GM18508 (cell line): ENCODE measurements around the gene UTP3.
"Not testable (repeated sequence)": the region's sequence is repeated elsewhere in the genome, so short reads cannot be mapped to it uniquely, and the experiment has no call there.

ENCODE experiments used
- ATAC-seq: cut with Tn5 transposase; IDR thresholded peaks from one replicate; pipeline ENCODE4 v1.9.1; 2021; ENCODE audit warnings: moderate number of reproducible peaks; ENCODE audit not compliant: insufficient read depth, unreplicated experiment

Gene UTP3

GRCh38 chr4:70682142-70682541, 6.2 kb upstream of the UTP3 start:
- ATAC-seq, result not testable (repeated sequence)

DNA sequence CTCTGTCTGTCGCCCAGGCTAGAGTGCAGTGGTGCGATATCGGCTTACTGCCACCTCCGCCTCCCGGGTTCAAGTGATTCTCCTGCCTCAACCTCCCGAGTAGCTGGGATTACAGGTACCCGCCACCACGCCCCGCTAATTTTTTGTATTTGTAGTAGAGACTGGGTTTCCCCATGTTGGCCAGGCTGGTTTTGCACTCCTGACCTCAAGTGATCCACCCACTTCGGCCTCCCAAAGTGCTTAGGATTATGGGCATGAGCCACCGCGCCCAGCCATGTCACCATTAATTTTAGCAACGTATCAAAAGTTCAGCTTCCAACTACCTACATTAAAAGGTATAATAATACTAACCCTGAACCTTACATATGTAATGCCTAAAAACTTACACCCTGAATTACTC, 940 bp upstream of the UTP3 start:
- ATAC-seq, result peak; percentile 1

DNA sequence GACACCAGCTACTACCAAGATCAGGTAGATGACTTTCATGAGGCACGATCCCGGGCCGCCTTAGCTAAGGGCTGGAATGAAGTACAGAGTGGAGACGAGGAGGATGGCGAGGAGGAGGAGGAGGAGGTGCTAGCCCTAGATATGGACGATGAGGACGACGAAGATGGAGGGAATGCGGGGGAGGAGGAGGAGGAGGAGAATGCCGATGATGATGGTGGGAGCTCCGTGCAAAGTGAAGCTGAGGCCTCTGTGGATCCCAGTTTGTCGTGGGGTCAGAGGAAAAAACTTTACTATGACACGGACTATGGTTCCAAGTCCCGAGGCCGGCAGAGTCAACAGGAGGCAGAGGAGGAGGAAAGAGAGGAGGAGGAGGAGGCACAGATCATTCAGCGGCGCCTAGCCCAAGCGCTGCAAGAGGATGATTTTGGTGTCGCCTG, 481 bp downstream of the UTP3 start:
- ATAC-seq, result no peak

- no peak for ATAC-seq
Observed at GRCh38 chr4:70691661-70692060, 3.3 kb downstream of the UTP3 start.

DNA sequence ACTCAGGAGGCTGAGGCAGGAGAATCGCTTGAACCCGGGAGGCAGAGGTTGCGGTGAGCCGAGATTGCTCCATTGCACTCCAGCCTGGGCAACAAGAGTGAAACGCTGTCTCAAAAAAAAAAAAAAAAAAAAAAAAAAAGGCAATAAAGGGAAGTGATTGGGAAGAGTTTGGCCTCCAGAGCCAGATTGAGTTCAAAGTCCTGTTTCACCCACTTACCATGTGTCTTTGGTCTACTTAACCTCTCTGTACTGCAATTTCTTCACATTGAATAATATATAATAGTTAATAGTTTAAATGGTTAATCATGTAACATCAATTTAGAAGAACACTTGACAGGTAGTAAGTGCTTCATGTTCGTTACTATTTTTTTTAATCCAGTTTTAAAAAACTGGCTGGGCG, 6.3 kb downstream of the UTP3 start:
- not testable (repeated sequence) for ATAC-seq

DNA sequence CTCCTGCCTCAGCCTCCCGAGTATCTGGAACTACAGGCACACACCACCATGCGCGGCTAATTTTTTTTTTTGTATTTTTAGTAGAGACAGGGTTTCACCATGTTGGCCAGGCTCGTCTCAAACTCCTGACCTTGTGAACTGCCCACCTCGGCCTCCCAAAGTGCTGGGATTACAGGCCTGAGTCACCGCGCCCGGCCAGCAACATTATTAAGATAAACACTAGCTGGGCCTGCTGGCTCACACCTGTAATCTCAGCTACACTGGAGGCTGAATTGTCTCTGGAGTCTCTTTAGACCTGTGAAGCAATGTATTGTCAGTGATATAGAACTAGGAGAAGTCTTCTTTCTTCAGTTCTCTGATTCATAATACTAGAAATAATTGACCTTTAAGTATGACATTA, 10.1 kb downstream of the UTP3 start:
- ATAC-seq, result not testable (repeated sequence)

DNA sequence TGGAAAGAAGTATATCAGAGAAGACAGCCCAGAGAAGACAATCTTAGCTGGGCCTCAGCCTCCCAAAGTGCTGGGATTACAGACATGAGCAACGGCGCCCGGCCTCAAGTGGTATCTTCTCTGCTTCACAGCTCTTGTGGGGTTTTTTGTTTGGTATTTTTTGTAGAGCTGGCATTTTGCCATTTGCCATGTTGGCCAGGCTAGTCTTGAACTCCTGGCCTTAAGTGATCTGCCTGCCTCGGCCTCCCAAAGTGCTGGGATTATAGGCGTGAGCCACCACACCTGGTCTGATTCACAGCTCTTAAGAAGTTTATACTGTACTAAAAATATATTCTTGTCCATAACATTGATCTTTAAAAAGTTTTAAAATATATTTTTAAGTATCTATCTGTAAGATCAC, 12.4 kb downstream of the UTP3 start:
- no peak for ATAC-seq

DNA sequence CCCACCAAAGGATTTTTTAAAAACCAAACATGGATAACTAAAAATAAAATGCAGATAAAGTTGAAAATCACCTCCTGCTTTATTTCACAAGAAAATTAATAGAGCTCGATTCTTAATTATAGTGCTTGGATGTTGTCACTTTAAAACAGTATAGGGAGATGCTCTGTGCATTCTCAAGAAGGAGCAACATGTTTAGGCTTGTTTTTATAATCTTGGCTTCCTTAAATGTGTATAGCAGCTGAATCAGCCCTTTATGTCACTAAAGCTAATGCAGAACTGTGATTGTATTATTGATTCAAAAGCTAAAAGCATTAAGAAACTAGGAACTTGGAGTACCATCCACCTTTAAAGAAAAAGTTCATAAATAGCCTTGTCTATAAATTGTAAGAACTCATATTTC, 12.9 kb downstream of the UTP3 start:
- no peak for ATAC-seq

DNA sequence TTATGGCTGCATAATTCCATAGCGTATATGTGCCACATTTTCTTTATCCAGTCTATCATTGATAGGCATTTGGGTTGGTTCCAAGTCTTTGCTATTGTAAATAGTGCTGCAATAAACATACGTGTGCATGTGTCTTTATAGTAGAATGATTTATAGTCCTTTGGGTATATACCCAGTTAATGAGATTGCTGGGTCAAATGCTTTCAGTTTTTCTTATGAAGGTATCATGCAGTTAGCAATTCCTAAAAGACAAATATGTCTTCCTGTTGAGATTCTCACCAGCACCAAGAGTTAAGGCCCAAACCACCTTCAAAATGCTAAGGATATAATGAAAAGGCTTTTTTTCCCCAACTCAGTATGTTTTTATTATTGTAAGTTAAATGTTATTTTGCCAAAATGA, 14.3 kb downstream of the UTP3 start:
- not testable (repeated sequence) for ATAC-seq

GRCh38 chr4:70703619-70704214, 15.4 kb downstream of the UTP3 start:
- ATAC-seq, result no peak

DNA sequence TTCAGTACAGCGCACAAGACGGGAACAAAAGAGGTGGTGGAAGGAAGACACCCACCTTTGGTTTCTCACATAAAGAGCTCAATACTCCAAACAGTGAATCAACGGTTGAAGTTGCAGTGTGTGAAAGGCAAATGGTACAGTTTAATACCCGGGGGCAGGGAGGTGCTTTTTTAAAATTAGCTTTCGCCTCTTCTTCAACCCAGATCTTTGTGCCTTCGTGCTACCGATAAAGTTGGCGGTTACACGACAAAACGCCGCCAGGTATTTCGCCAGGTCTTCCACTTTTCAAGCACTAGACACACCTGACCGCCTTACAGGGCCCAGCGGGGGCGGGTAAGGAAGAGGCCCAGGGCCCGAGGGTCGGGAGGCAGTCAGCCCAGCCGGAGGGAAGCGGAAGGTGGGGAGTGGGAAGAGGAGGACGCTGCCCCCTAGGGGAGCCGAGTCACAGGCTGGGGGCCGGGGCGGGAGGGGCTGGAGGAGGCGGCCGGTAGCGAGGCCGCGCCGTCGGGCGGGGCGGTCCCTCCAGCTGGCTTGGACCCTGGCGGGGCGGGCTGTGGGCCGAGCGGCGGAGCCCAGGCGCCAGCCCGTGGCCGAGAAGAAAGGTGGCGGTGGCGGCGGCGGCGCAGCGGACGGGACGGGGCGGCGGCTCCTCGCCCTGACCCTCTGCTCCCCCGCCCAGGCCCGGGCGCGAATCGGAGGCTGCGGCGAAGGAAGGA, 16.0 kb downstream of the UTP3 start:
- peak; percentile 31 for ATAC-seq

DNA sequence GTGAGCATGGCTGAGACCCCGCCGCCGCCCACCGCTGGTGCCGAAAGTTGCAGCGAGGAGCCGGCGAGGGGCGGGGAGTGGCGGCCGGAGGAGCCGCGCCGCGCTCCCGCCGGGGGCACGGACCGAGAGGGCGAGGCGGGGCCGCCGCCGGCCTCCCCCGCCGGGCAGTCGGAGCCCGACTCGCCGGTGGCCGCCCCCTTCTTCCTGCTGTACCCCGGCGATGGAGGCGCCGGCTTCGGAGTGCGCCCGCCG, 16.5 kb downstream of the UTP3 start:
- ATAC-seq, result peak; percentile 12

DNA sequence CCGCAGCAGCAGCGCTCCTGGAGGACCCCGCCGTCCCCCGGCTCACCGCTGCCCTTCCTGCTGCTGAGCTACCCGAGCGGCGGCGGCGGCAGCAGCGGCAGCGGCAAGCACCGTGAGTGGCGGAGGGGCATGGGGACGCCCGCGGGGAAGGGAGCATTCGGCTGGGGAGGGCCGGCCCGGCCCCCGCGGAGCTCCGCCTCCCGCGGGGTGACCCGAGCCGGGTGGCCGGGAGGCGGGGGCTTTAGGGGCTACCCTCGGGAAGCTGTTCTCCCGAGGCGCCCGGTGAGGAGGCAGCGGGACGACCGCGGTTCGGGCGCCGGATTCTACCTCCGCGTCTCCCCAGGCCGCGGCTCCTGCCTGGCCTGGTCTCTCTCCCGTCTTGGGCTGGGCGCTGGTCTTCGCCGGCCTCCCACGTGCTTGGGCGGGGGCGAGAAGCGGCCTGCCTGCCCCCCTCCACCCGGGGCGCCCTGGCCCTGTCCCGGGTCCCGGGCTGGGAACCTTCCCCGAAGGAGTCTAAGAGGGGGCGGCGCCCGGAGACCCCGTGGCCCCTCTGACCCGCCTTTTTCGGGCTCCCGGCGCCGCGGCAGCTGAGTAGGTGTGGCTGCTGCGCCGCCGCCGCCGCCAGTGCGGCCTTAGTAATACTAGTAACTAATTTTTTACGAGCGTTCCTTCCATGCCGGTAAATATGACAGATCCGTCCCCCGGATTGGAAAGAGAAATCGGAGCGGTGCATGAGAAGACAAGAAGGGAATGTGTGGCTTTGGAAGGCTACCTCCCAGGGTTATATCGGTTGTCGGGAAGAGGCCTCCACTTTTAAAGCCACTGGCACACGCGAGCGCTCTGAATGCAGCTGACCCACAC, 17.1 kb downstream of the UTP3 start:
- ATAC-seq, result peak; percentile 36

- ATAC-seq, result no peak
Observed at GRCh38 chr4:70706044-70706461, 17.7 kb downstream of the UTP3 start.

DNA sequence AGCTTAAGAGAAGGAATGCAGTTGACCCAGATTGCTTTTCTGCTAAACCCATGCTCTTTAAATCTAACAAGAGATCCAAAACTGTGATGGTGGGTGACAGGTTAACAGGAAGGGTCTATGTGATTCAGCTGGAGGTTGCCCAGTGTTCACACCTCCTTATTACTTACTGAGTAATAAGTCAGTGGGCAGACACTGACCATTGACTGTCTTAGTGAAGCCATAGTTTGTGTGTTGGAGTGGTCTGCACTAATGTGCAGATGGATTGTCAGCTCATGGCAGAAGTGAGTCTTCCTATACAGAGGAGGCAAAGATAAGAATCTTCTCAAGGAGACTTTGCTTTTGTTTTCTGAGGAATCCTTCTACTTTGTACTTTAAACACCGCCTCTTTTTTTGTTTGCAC, 18.2 kb downstream of the UTP3 start:
- ATAC-seq, result no peak

DNA sequence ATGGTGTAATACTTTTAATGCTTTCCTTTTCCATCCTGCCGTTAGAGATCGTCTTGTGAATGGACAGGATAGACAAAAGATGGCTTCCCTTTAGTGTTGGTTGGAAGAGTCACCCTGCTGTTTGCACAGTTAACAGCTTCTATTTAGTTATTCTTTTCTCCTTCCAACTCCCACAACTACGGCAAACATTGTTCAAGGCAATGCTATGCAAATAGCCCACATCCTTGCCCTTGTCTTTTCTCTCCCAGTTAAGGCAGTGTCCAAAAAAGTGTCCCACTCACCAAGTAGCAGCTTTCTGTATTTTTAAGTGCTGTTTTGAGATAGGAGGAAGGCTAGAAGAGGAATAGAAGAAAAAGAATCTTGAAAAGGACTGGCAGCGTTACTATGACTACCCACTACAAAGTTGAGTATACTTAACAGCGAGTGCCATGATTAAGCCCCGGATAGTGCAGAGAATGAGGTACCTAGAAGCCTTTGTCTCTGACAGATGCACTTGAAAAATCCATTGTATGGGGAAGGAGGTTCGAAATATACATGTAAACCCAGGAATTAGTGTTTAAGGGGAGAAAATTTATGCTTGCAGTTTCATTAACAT, 21.4 kb downstream of the UTP3 start:
- no peak for ATAC-seq

GRCh38 chr4:70711599-70711998, 23.3 kb downstream of the UTP3 start:
- ATAC-seq, result no peak

DNA sequence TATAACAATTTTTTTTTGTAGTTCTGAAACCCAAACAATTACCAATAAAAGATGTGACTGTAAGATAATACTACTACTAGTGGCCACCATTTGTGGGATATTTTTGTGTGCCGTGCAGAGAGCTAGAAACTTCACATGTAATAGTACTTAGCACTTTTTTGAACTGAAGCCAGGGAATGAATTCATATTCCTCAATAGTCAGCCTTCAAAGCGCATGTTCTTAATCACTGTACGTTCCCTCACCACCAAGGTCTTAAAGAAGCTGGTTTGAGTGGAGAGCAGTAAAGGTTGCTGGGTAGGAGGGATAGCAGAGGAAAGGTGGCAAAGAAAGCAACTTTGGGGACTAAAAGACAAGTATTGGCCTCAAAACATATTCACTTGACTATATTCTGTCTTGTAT, 23.8 kb downstream of the UTP3 start:
- ATAC-seq, result no peak

DNA sequence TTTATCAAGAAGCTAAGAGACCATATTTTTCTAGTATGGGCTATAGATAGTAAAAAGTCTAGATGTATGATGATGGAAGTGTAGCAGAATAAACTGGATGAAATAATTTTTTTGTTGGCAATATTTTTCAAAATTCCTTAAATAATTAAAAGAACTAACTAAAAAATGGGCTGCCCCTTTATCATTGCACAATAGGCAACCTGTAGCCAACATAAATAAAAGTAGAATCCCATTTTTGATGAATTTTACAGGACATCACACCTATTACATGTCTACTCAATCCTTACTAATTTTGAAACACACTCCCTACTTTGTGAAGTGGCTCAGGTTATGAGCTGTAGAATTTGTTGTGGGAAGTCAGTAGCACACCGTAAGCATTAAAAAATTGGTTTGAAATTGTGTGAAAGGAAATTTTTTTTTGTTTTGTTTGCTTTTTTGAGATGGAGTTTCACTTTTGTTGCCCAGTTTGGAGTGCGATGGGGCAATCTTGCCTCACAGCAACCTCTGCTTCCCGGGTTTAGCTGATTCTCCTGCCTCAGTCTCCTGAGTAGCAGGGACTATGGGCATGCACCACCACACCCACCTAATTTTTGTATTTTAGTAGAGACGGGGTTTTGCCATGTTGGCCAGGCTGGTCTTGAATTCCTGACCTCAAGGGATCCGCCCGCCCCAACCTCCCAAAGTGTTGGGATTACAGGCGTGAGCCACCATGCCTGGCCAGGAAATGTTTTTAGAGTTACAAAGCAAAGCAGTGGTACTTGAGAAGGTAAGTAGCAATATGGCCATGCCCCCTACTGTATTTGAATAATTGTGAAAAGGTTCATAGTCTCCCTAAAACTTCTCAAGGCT, 24.5 kb downstream of the UTP3 start:
- no peak for ATAC-seq

DNA sequence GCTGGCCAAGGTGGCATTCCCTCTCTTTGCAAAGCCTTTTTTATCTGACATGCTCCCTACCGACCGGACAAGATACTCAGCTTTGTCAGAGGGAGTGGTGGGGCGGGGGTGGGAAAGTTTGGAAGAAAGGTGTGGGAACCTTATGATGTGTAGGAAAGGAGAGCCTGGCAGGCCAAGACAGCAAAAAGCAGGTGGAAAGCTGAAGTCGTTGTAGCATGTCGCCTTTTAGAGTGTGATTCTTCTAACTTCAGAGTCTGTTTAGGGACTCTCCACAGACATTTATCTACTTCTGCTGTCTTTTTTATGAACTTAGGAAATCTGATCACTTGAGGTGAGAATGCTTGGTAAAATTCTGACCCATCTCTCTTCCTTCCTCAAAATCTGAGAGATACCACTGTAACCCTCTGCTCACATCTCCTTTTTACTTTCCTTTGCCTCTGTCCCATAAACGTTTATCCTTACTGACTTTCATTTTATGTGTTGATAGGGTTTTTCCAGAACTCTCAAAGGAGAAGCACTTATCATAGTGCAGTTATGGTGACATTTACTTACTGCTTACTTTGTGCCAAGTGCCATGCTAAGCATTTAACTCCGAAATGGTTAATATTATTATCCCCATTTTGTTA, 25.2 kb downstream of the UTP3 start:
- ATAC-seq, result peak; percentile 32
